ENCODE results near the gene SYTL3.

GRCh38 chr6:158674342-158675131 lies 24.7 kb downstream of the SYTL3 start:
- TF ChIP-seq CTCF (IDR thresholded peaks at IDR 0.05): no peak
- no peak for TF ChIP-seq POLR2A (IDR thresholded peaks at IDR 0.05)
